Liver (tissue), 9 donors: Measurements from ENCODE around the gene RTEL1. TPM values are rescaled to one million over a fixed set of nuclear protein-coding genes. Genes with fewer than 3 reads are reported as not detected.

Experiments
- DNase-seq: peaks from one replicate; pipeline ENCODE4 v3.0.0-alpha.2; 2017; ENCODE audit warnings: low spot score
- H3K27ac ChIP-seq, 2 donors: one replicate each; pipeline ENCODE4 v1.7.0; 2013; ENCODE audit warnings: inconsistent platforms in 2 of 2, low read length in 2 of 2, control low read depth in 1 of 2, low read depth in 1 of 2, mild to moderate bottlenecking in 1 of 2
- H3K27me3 ChIP-seq, 4 donors: one replicate each; pipeline versions ENCODE4 v1.6.1 to v1.7.0; 2013; ENCODE audit warnings: low read length in 3 of 4, inconsistent platforms in 1 of 4, mild to moderate bottlenecking in 1 of 4, moderate library complexity in 1 of 4; ENCODE audit not compliant: control insufficient read depth in 4 of 4, insufficient read depth in 4 of 4
- H3K36me3 ChIP-seq, 4 donors: one replicate each; pipeline versions ENCODE4 v1.6.1 to v1.7.0; 2013; ENCODE audit warnings: low read length in 3 of 4, mild to moderate bottlenecking in 3 of 4, low read depth in 1 of 4, moderate library complexity in 1 of 4; ENCODE audit not compliant: control insufficient read depth in 4 of 4, insufficient read depth in 3 of 4
- H3K4me1 ChIP-seq, 4 donors: one replicate each; pipeline versions ENCODE4 v1.6.1 to v1.7.0; 2013; ENCODE audit warnings: low read length in 3 of 4, mild to moderate bottlenecking in 3 of 4, moderate library complexity in 1 of 4; ENCODE audit not compliant: control insufficient read depth in 4 of 4, insufficient read depth in 4 of 4
- H3K4me3 ChIP-seq, 3 donors: one replicate each; pipeline versions ENCODE4 v1.6.1 to v1.7.0; 2013; ENCODE audit warnings: low read length in 3 of 3, control low read depth in 1 of 3, low read depth in 1 of 3, mild to moderate bottlenecking in 1 of 3
- H3K9ac ChIP-seq, 2 donors: one replicate each; pipeline ENCODE4 v1.7.0; 2013; ENCODE audit warnings: low read length in 2 of 2, mild to moderate bottlenecking in 2 of 2, moderate library complexity in 2 of 2, control low read depth in 1 of 2, low read depth in 1 of 2
- H3K9me3 ChIP-seq, 4 donors: one replicate each; pipeline versions ENCODE4 v1.6.1 to v1.7.0; 2013; ENCODE audit warnings: low read length in 3 of 4; ENCODE audit not compliant: control insufficient read depth in 4 of 4
- CTCF ChIP-seq: fragments of 150-350 bp; IDR thresholded peaks from 2 replicates; pipeline ENCODE4 v1.5.1; 2017; ENCODE audit warnings: improper control_type of control experiment, low read depth, low read length; ENCODE audit not compliant: missing input control
- FOXA1 ChIP-seq: IDR thresholded peaks from 2 replicates; pipeline ENCODE4 v1.6.1; 2016; ENCODE audit warnings: antibody characterized with exemption
- GABPA ChIP-seq, 2 donors: IDR thresholded peaks in 1 of 2; conservative IDR thresholded peaks in 1 of 2; 2 replicates each; pipeline ENCODE4 v1.6.1; 2016; ENCODE audit warnings: antibody characterized with exemption in 2 of 2, mild to moderate bottlenecking in 1 of 2, moderate library complexity in 1 of 2
- HNF4A ChIP-seq, 2 donors: conservative IDR thresholded peaks; 2 replicates each; pipeline ENCODE4 v1.6.1; 2016; ENCODE audit warnings: antibody characterized with exemption in 2 of 2, mild to moderate bottlenecking in 2 of 2
- MAX ChIP-seq: IDR thresholded peaks from 2 replicates; pipeline ENCODE4 v1.6.1; 2016; ENCODE audit warnings: antibody characterized with exemption
- NR2F2 ChIP-seq: IDR thresholded peaks from 2 replicates; pipeline ENCODE4 v1.6.1; 2016; ENCODE audit warnings: antibody characterized with exemption
- RAD21 ChIP-seq, 2 donors: IDR thresholded peaks; 2 replicates each; pipeline ENCODE4 v1.6.1; 2016; ENCODE audit warnings: antibody characterized with exemption in 2 of 2, mild to moderate bottlenecking in 2 of 2
- REST ChIP-seq: IDR thresholded peaks from 2 replicates; pipeline ENCODE4 v1.6.1; 2016; ENCODE audit warnings: antibody characterized with exemption, mild to moderate bottlenecking
- TAF1 ChIP-seq: conservative IDR thresholded peaks from 2 replicates; pipeline ENCODE4 v1.6.1; 2016; ENCODE audit warnings: antibody characterized with exemption, mild to moderate bottlenecking
- YY1 ChIP-seq: IDR thresholded peaks from 2 replicates; pipeline ENCODE4 v1.6.1; 2016; ENCODE audit warnings: antibody characterized with exemption, mild to moderate bottlenecking
- ZBTB33 ChIP-seq: IDR thresholded peaks from 2 replicates; pipeline ENCODE4 v1.6.1; 2016; ENCODE audit warnings: antibody characterized with exemption
- WGBS: extraction: QIAGEN DNeasy Blood & Tissue Kit; methylation state at CpG from one replicate; pipeline ENCODE4 v1.1.7; 2013; 5-methylcytosine and 5-hydroxymethylcytosine counted together
- polyA plus RNA-seq, 2 donors: library from polyadenylated mRNA; stranded (reverse) in 1 of 2; unstranded in 1 of 2; fragments of 200-250 nt in 1 of 2; fragments of >200 nt in 1 of 2; fragmentation: Nextera tagmentation in 1 of 2; extraction: Ambion mirVana in 1 of 2; gene quantifications; one replicate each; pipeline versions ENCODE4 v1.2.1 to v1.2.3, GENCODE V29; 2013 to 2015
- total RNA-seq, 2 donors: library from RNA; depleted of rRNA; stranded (reverse); fragments of >200 nt; gene quantifications; one replicate each; pipeline ENCODE4 v1.2.3, GENCODE V29; 2014
- donor health status: healthy.
- donor health status: healthy.
- donor health status: healthy.
- donor health status: healthy.
- donor health status: healthy.

The RTEL1 gene
- total and polyA plus RNA-seq, 4 donors: 3.7 to 16.9 (median 7.4) TPM

- no peak overlapping the region for H3K4me3 ChIP-seq
- H3K4me1 ChIP-seq: peaks cover 0 to 10% (median 7%) of the 10 kb centered on the region in 4 donors
- WGBS: 70% methylated on average over 4 of the region's 4 CpGs
- TF ChIP-seq FOXA1 (no peak), RAD21 (IDR thresholded peaks at IDR 0.05) (no peak)
- DNase-seq: no peak
- no peak overlapping the region for H3K27ac ChIP-seq
- no peaks in the 10 kb centered on the region for H3K27me3 ChIP-seq
- H3K9ac ChIP-seq: no peak overlapping the region
- no peaks in the 10 kb centered on the region for H3K9me3 ChIP-seq
- no peaks in the 10 kb centered on the region for H3K36me3 ChIP-seq
Measured at GRCh38 chr20:63645218-63645617, 12.9 kb upstream of the RTEL1 start.

GRCh38 chr20:63648190-63648589 lies 9.9 kb upstream of the RTEL1 start:
- Histone ChIP-seq H3K27me3 (peaks cover 0 to 4% (median 0%) of the 10 kb centered on the region in 4 donors), H3K4me1 (peaks cover 0 to 13% (median 6%) of the 10 kb centered on the region in 4 donors), H3K27ac (no peak overlapping the region), H3K9ac (no peak overlapping the region), H3K4me3 (no peak overlapping the region), H3K36me3 (no peaks in the 10 kb centered on the region), H3K9me3 (no peaks in the 10 kb centered on the region)
- WGBS: 93% methylated on average over 6 of the region's 6 CpGs
- no peak for TF ChIP-seq NR2F2
- no peak for TF ChIP-seq HNF4A (conservative IDR thresholded peaks at IDR 0.05)
- TF ChIP-seq GABPA (IDR thresholded peaks at IDR 0.05 in 1 of 2, conservative IDR thresholded peaks at IDR 0.05 in 1 of 2): no peak
- TF ChIP-seq TAF1: no peak
- no peak for TF ChIP-seq MAX
- no peak for TF ChIP-seq YY1
- no peak for TF ChIP-seq REST
- no peak for TF ChIP-seq ZBTB33
- no peak for TF ChIP-seq CTCF
- DNase-seq: no peak
